Activated naive CD8-positive, alpha-beta T cell treated with anti-CD3 and anti-CD28 coated beads, Interleukin-2, amount 10 ng/mL, durations not matched to agents 7 days and 5 days (primary cell): ENCODE results near the gene ZNF808. TPM values are rescaled to one million over a fixed set of nuclear protein-coding genes. Genes with fewer than 3 reads are reported as not detected.
"Not testable (repeated sequence)": the region's sequence is repeated elsewhere in the genome, so short reads cannot be mapped to it uniquely, and the experiment has no call there.

Experiments
- ATAC-seq: fragments of 150-1000 bp; cut with Tn5 transposase; one replicate; pipeline ENCODE4 v1.10.0; 2021; ENCODE audit warnings: low read depth, moderate library complexity
- POLR2A ChIA-PET: fragments of 350-600 bp; sonication (Branson Sonifier 250); formaldehyde crosslinking; loops from one replicate; lab custom pipeline; 2021; ENCODE audit warnings: antibody characterized with exemption; lab: Charles Lee
- DNase-seq: peaks from one replicate; pipeline ENCODE4 v3.0.0; 2021
- H3K27ac Mint-ChIP-seq: one replicate; pipeline ENCODE4 v1.8.0; 2022; ENCODE audit warnings: mild to moderate bottlenecking, mixed read lengths
- H3K27me3 Mint-ChIP-seq: one replicate; pipeline ENCODE4 v1.8.0; 2022; ENCODE audit warnings: mild to moderate bottlenecking, moderate library complexity, mixed read lengths
- H3K36me3 Mint-ChIP-seq: one replicate; pipeline ENCODE4 v1.8.0; 2021; ENCODE audit warnings: mild to moderate bottlenecking, mixed read lengths
- H3K4me1 Mint-ChIP-seq: one replicate; pipeline ENCODE4 v1.8.0; 2021; ENCODE audit warnings: mixed read lengths
- H3K4me3 Mint-ChIP-seq: one replicate; pipeline ENCODE4 v1.8.0; 2022; ENCODE audit warnings: mild to moderate bottlenecking, moderate library complexity, mixed read lengths
- H3K9me3 Mint-ChIP-seq: one replicate; pipeline ENCODE4 v1.8.0; 2021; ENCODE audit warnings: mixed read lengths
- total RNA-seq, 2 experiments: library from RNA; stranded (reverse); gene quantifications; one replicate each; pipeline ENCODE4 v1.2.3, GENCODE V29; 2021

ZNF808 gene
- total RNA-seq, 2 experiments from 2014 or later = 53.5 to 59.8 TPM

- POLR2A ChIA-PET = interaction anchor here (0.6 kb wide), 1 partner anchor 490 kb away, joined by 3 read pairs; the partner anchor contains the start of gene ZNF614
- no peaks in the 10 kb centered on the region for H3K27me3 Mint-ChIP-seq
- DNase-seq (no peak), ATAC-seq (no peak)
- no peak overlapping the region for H3K4me3 Mint-ChIP-seq
- no peaks in the 10 kb centered on the region for H3K4me1 Mint-ChIP-seq
- H3K27ac Mint-ChIP-seq = no peak overlapping the region
- H3K9me3 Mint-ChIP-seq = peaks cover 35% of the 10 kb centered on the region
- H3K36me3 Mint-ChIP-seq = peaks cover 7% of the 10 kb centered on the region
Measured at GRCh38 chr19:52518646-52519045, 8.8 kb upstream of the ZNF808 start.

DNA sequence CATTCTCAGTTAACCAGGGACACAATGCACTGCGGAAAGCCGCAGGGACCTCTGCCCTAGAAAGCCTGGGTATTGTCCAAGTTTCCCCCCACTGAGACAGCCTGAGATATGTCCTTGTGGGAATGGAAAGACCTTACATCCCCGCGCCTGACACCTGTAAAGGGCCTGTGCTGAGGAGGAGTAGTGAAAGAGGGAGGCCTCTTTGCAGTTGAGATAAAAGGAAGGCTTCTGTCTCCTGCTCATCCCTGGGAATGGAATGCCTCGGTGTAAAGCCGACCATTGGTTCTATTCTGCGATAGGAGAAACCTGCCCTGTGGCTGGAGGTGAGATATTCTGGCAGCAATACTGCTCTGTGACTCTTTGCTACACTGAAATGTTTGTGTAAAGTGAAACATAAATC is 8.3 kb upstream of the ZNF808 start:
- ATAC-seq, H3K27ac Mint-ChIP-seq, H3K4me1 Mint-ChIP-seq, H3K4me3 Mint-ChIP-seq, H3K36me3 Mint-ChIP-seq, POLR2A ChIA-PET, H3K27me3 Mint-ChIP-seq, DNase-seq: not testable (repeated sequence)
- H3K9me3 Mint-ChIP-seq = peaks cover 32% of the 10 kb centered on the region

DNA sequence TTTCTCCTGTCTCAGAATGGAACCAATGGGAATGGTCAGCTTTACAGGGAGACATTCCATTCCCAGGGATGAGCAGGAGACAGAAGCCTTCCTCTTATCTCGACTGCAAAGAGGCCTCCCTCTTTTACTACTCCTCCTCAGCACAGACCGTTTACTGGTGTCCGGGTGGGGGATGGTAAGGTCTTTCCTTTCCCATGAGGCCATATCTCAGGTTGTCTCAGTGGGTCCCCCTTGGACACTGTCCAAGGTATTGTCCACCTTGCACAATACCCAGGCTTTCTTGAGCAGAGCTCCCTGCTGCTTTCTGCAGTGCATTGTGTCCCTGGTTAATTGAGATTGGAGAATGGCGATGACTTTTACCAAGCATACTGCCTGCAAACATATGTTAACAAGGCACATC is 7.5 kb upstream of the ZNF808 start:
- Mint-ChIP-seq H3K36me3 (peaks cover 7% of the 10 kb centered on the region), H3K4me1 (no peaks in the 10 kb centered on the region), H3K27ac (no peak overlapping the region), H3K4me3 (no peak overlapping the region), H3K27me3 (no peaks in the 10 kb centered on the region), H3K9me3 (peaks cover 32% of the 10 kb centered on the region)
- DNase-seq (no peak), ATAC-seq (no peak)
- POLR2A ChIA-PET = no interaction called here

DNA sequence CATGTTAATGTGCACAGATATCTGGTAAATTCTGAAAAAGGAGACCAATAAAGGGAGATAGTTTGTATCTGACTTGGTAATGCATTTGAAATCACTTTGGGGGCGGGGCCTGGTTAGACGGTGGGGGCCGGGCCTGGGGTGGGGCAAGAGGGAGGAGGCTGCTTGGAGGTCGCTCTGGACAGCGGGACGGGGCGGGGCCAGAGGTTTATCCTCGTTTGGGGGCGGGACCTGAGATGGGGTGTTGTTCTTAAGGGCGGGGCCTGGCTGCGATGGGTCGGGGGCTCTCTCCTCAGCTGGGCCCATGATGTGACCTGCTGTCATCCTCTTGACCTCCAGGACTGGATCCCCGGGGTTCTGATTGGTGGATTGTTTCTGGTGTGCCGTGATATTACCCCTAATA is 4.9 kb upstream of the ZNF808 start:
- no peak for ATAC-seq
- H3K9me3 Mint-ChIP-seq = peaks cover 19% of the 10 kb centered on the region
- H3K4me1 Mint-ChIP-seq = no peaks in the 10 kb centered on the region
- peaks cover 3% of the 10 kb centered on the region for H3K36me3 Mint-ChIP-seq
- no peak overlapping the region for H3K27ac Mint-ChIP-seq
- POLR2A ChIA-PET = no interaction called here
- no peaks in the 10 kb centered on the region for H3K27me3 Mint-ChIP-seq
- H3K4me3 Mint-ChIP-seq = no peak overlapping the region
- no peak for DNase-seq

- POLR2A ChIA-PET = interaction anchor here (0.6 kb wide), 1 partner anchor 11 kb away, joined by 3 read pairs; no protein-coding TSS in a partner anchor
- Mint-ChIP-seq H3K36me3 (peaks cover 13% of the 10 kb centered on the region), H3K27ac (no peak overlapping the region), H3K4me1 (peaks cover 10% of the 10 kb centered on the region), H3K9me3 (peaks cover 19% of the 10 kb centered on the region), H3K4me3 (no peak overlapping the region), H3K27me3 (no peaks in the 10 kb centered on the region)
- DNase-seq (no peak), ATAC-seq (no peak)
Measured at GRCh38 chr19:52524086-52524485, 3.4 kb upstream of the ZNF808 start.

GRCh38 chr19:52527956-52528351 is 486 bp downstream of the ZNF808 start:
- no peak for ATAC-seq
- Mint-ChIP-seq H3K4me3 (peak overlapping the region; percentile 99), H3K27me3 (no peaks in the 10 kb centered on the region), H3K4me1 (peaks cover 15% of the 10 kb centered on the region), H3K27ac (peak overlapping the region; percentile 96), H3K9me3 (peaks cover 3% of the 10 kb centered on the region), H3K36me3 (peaks cover 40% of the 10 kb centered on the region)
- DNase-seq = no peak
- POLR2A ChIA-PET = interaction anchor here (0.5 kb wide), 1 partner anchor 206 kb away, joined by 3 read pairs; no protein-coding TSS in a partner anchor

DNA sequence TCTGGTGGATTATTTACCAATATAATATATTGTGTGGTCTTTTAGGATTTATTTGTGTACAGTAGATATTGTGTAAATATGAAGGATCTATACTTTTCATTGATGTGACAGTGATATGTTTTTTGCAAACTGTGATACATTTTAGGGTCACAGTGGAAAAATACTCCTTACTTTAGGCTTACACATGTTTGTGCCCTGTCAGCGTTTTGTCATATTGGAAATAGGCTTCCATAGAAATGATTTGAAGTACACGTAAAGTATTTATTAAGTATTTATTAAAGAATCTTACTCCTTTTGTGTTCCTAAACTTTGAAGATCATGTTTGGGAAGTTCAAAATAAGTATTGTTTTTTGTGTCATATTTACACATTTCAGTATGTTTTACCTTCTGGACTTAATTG is 5.0 kb downstream of the ZNF808 start:
- ATAC-seq (no peak), DNase-seq (no peak)
- H3K27ac Mint-ChIP-seq = no peak overlapping the region
- H3K36me3 Mint-ChIP-seq = peaks cover 67% of the 10 kb centered on the region
- H3K27me3 Mint-ChIP-seq = no peaks in the 10 kb centered on the region
- H3K4me1 Mint-ChIP-seq = peaks cover 25% of the 10 kb centered on the region
- POLR2A ChIA-PET = no interaction called here
- H3K4me3 Mint-ChIP-seq = no peak overlapping the region
- peaks cover 3% of the 10 kb centered on the region for H3K9me3 Mint-ChIP-seq

DNA sequence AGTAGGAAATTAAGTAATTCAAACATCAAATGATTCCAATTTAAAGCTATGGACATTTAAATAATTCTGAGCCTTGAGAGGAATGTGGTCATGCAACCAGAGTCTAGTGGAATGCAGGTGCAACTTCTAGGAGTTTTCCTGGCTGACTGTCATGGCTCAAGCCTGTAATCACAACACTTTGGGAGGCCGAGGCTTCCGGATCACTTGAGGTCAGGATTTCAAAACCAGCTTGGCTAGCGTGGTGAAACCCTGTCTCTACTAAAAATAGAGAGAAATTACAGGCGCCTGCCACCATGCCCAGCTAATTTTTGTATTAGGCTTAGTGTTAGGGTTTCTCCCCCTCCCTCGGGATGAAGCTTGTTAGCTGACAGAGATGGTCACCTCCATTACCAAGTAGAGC is 6.4 kb downstream of the ZNF808 start:
- ATAC-seq (no peak), DNase-seq (no peak)
- H3K9me3 Mint-ChIP-seq = peaks cover 1% of the 10 kb centered on the region
- peaks cover 71% of the 10 kb centered on the region for H3K36me3 Mint-ChIP-seq
- H3K4me3 Mint-ChIP-seq = no peak overlapping the region
- H3K27ac Mint-ChIP-seq = peak overlapping the region; percentile 47
- peaks cover 20% of the 10 kb centered on the region for H3K4me1 Mint-ChIP-seq
- H3K27me3 Mint-ChIP-seq = no peaks in the 10 kb centered on the region
- POLR2A ChIA-PET = interaction anchor here (0.6 to 1.1 kb wide), 2 partner anchors 38 to 45 kb away, joined by 3 to 6 read pairs; no protein-coding TSS in a partner anchor

- H3K9me3 Mint-ChIP-seq, DNase-seq, H3K27me3 Mint-ChIP-seq: not testable (repeated sequence)
- ATAC-seq = peak; percentile 4
- H3K27ac Mint-ChIP-seq = peak overlapping the region; percentile 87
- peaks cover 15% of the 10 kb centered on the region for H3K4me1 Mint-ChIP-seq
- H3K4me3 Mint-ChIP-seq = peak overlapping the region; percentile 86
- POLR2A ChIA-PET = interaction anchor here (0.6 to 0.7 kb wide), 3 partner anchors 11 to 36 kb away, joined by 3 to 5 read pairs (median 3); no protein-coding TSS in a partner anchor
- H3K36me3 Mint-ChIP-seq = peaks cover 70% of the 10 kb centered on the region
Measured at GRCh38 chr19:52535385-52535770, 7.9 kb downstream of the ZNF808 start.

- H3K9me3 Mint-ChIP-seq = peaks cover 5% of the 10 kb centered on the region
- H3K27me3 Mint-ChIP-seq = no peaks in the 10 kb centered on the region
- peaks cover 16% of the 10 kb centered on the region for H3K4me1 Mint-ChIP-seq
- H3K36me3 Mint-ChIP-seq = peaks cover 70% of the 10 kb centered on the region
- DNase-seq (peak; percentile 93), ATAC-seq (peak; percentile 91)
- H3K4me3 Mint-ChIP-seq = peak overlapping the region; percentile 86
- POLR2A ChIA-PET = interaction anchor here (0.7 to 1.3 kb wide), 2 partner anchors 9 to 11 kb away, joined by 3 to 6 read pairs; partner anchors contain the start of gene ZNF808
- peak overlapping the region; percentile 87 for H3K27ac Mint-ChIP-seq
Measured at GRCh38 chr19:52535771-52536447, 8.4 kb downstream of the ZNF808 start.

GRCh38 chr19:52536448-52536800 is 9.0 kb downstream of the ZNF808 start:
- Mint-ChIP-seq H3K9me3 (peaks cover 5% of the 10 kb centered on the region), H3K4me3 (peak overlapping the region; percentile 86), H3K4me1 (peaks cover 16% of the 10 kb centered on the region), H3K27ac (peak overlapping the region; percentile 87), H3K27me3 (no peaks in the 10 kb centered on the region), H3K36me3 (peaks cover 71% of the 10 kb centered on the region)
- POLR2A ChIA-PET = interaction anchor here (1.3 kb wide), 1 partner anchor 10 kb away, joined by 6 read pairs; the partner anchor contains the start of gene ZNF808
- DNase-seq (no peak), ATAC-seq (peak; percentile 46)

- peaks cover 10% of the 10 kb centered on the region for H3K9me3 Mint-ChIP-seq
- ATAC-seq, H3K27ac Mint-ChIP-seq, H3K27me3 Mint-ChIP-seq, H3K4me3 Mint-ChIP-seq, POLR2A ChIA-PET, DNase-seq: not testable (repeated sequence)
- H3K36me3 Mint-ChIP-seq = peaks cover 74% of the 10 kb centered on the region
- H3K4me1 Mint-ChIP-seq = peaks cover 28% of the 10 kb centered on the region
Measured at GRCh38 chr19:52538815-52539214, 11.3 kb downstream of the ZNF808 start.

GRCh38 chr19:52541176-52541575 is 13.7 kb downstream of the ZNF808 start:
- H3K4me3 Mint-ChIP-seq, H3K27me3 Mint-ChIP-seq, DNase-seq, POLR2A ChIA-PET, ATAC-seq, H3K27ac Mint-ChIP-seq: not testable (repeated sequence)
- H3K9me3 Mint-ChIP-seq = peaks cover 15% of the 10 kb centered on the region
- H3K4me1 Mint-ChIP-seq = peaks cover 27% of the 10 kb centered on the region
- peaks cover 81% of the 10 kb centered on the region for H3K36me3 Mint-ChIP-seq

GRCh38 chr19:52541608-52542007 is 14.1 kb downstream of the ZNF808 start:
- H3K4me3 Mint-ChIP-seq = no peak overlapping the region
- H3K36me3 Mint-ChIP-seq = peaks cover 83% of the 10 kb centered on the region
- POLR2A ChIA-PET = no interaction called here
- ATAC-seq (no peak), DNase-seq (no peak)
- H3K27ac Mint-ChIP-seq = no peak overlapping the region
- H3K27me3 Mint-ChIP-seq = no peaks in the 10 kb centered on the region
- peaks cover 15% of the 10 kb centered on the region for H3K9me3 Mint-ChIP-seq
- peaks cover 24% of the 10 kb centered on the region for H3K4me1 Mint-ChIP-seq
